Stimulated activated CD4-positive, alpha-beta T cell treated with anti-CD3 and anti-CD28 coated beads, Interleukin-1b, Interleukin-23, amount 100 ng/mL, for 48 hours (primary cell): Measurements from ENCODE around the gene DNAH17.

Experiments used
- DNase-seq: peaks from one replicate; pipeline ENCODE4 v3.0.0-alpha.2; 2020

DNAH17 gene

GRCh38 chr17:78577296-78577695 is at the start of gene DNAH17:
Gene DNAH17 (minus strand): TSS chr17:78577396. CDS start chr17:78575057, 2,339 bp downstream.
- DNase-seq: no peak

GRCh38 chr17:78624324-78625151 is 47.3 kb upstream of the DNAH17 start:
- DNase-seq: no peak

- DNase-seq: no peak
Observed at GRCh38 chr17:78623541-78623940, 46.3 kb upstream of the DNAH17 start.

GRCh38 chr17:78622491-78623265 is 45.5 kb upstream of the DNAH17 start:
- DNase-seq: no peak

- DNase-seq: no peak
Observed at GRCh38 chr17:78621720-78622490, 44.7 kb upstream of the DNAH17 start.

GRCh38 chr17:78620099-78620498 is 42.9 kb upstream of the DNAH17 start:
- DNase-seq: no peak

GRCh38 chr17:78619334-78619733 is 42.1 kb upstream of the DNAH17 start:
- DNase-seq: no peak

GRCh38 chr17:78618264-78619066 is 41.3 kb upstream of the DNAH17 start:
- no peak for DNase-seq

- DNase-seq: no peak
Observed at GRCh38 chr17:78617511-78618061, 40.4 kb upstream of the DNAH17 start.

- DNase-seq: no peak
Observed at GRCh38 chr17:78616946-78617345, 39.8 kb upstream of the DNAH17 start.

- no peak for DNase-seq
Observed at GRCh38 chr17:78615631-78616030, 38.4 kb upstream of the DNAH17 start.

GRCh38 chr17:78613416-78613815 is 36.2 kb upstream of the DNAH17 start:
- DNase-seq: no peak

GRCh38 chr17:78611607-78612006 is 34.4 kb upstream of the DNAH17 start:
- no peak for DNase-seq

- no peak for DNase-seq
Observed at GRCh38 chr17:78610951-78611511, 33.8 kb upstream of the DNAH17 start.

GRCh38 chr17:78609191-78609641 is 32.0 kb upstream of the DNAH17 start:
- no peak for DNase-seq

GRCh38 chr17:78608804-78609186 is 31.6 kb upstream of the DNAH17 start:
- no peak for DNase-seq

GRCh38 chr17:78608122-78608803 is 31.1 kb upstream of the DNAH17 start:
- no peak for DNase-seq

GRCh38 chr17:78607038-78607437 is 29.8 kb upstream of the DNAH17 start:
- no peak for DNase-seq

GRCh38 chr17:78605886-78606285 is 28.7 kb upstream of the DNAH17 start:
- DNase-seq: no peak

GRCh38 chr17:78605429-78605828 is 28.2 kb upstream of the DNAH17 start:
- DNase-seq: no peak

- DNase-seq: no peak
Observed at GRCh38 chr17:78602246-78602645, 25.1 kb upstream of the DNAH17 start.
